ENCODE measurements around the gene RSL24D1. TPM values are rescaled to one million over a fixed set of nuclear protein-coding genes. Genes with fewer than 3 reads are reported as not detected.

The RSL24D1 gene
- total and polyA plus RNA-seq, 2 of the 13 experiments (the other 11 are each of a cell fraction or from before 2014, with no cell fraction given): 58.8 to 100.0 TPM

DNA sequence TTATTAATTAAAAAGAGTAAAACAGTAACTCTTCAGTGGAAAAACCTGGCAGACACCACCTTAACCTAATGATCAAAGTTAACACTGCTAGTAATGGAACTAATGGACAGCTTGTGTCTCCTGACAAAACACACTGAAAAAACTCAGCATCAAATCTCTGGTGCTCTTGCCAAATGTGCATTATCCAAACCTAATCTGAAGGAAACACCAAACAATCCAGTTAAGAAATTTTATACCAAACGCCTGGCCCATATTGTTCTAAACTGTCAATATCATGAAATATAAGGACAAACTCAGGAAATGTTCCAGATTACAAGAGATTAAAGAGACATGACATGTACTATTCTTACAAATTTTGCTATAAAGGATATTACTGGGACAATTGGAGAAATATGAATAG, 10.4 kb downstream of the RSL24D1 start (continued):
- TF ChIP-seq, protein P1, sequence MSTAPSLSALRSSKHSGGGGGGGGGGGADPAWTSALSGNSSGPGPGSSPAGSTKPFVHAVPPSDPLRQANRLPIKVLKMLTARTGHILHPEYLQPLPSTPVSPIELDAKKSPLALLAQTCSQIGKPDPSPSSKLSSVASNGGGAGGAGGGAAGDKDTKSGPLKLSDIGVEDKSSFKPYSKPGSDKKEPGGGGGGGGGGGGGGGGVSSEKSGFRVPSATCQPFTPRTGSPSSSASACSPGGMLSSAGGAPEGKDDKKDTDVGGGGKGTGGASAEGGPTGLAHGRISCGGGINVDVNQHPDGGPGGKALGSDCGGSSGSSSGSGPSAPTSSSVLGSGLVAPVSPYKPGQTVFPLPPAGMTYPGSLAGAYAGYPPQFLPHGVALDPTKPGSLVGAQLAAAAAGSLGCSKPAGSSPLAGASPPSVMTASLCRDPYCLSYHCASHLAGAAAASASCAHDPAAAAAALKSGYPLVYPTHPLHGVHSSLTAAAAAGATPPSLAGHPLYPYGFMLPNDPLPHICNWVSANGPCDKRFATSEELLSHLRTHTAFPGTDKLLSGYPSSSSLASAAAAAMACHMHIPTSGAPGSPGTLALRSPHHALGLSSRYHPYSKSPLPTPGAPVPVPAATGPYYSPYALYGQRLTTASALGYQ (CRISPR knock-in tag; IDR thresholded peaks at IDR 0.05): no peak
- TF ChIP-seq CENPX (CRISPR knock-in tag; IDR thresholded peaks at IDR 0.05) (no peak), ZSCAN25 (CRISPR knock-in tag; IDR thresholded peaks at IDR 0.05) (no peak), ELF3 (CRISPR knock-in tag; IDR thresholded peaks at IDR 0.05) (no peak), SKI (IDR thresholded peaks at IDR 0.05; ENCODE audit: partially characterized antibody) (no peak), SMAD3 (CRISPR knock-in tag; IDR thresholded peaks at IDR 0.05) (no peak)

DNA sequence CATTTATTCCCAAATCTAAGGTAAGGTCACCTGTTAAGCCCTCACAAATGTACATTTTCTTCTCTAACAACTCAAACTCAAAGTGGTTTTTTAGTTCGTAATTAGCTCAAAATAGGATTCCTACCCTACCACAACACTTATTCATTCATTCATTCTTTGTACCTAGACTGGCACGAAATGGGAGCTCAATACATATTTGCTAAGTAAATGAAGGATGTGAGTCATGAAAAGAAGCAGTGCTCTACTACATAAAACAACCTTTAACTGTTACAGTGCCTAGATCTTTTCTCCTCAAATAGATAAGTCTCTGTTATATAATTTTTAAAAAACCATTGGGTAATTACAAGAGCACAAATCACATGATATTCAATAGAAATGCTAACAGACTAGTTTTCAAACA, 13.1 kb downstream of the RSL24D1 start:
- Histone ChIP-seq H3K9me3 (ENCODE audit: low read length) (no peaks in the 10 kb centered on the region), H3K27me3 (ENCODE audit: control insufficient read depth in 1 of 2, insufficient read depth in 2 of 2, low read length in 2 of 2) (no peaks in the 10 kb centered on the region), H2AFZ (ENCODE audit: low read length) (no peak overlapping the region), H3K36me3 (replicated peaks in 1 of 2; ENCODE audit: control insufficient read depth in 1 of 2, insufficient read depth in 2 of 2, low read length in 2 of 2) (peaks cover 11 to 54% of the 10 kb centered on the region in 2 experiments), H3K9ac (ENCODE audit: insufficient read depth, low read depth, low read length) (no peak overlapping the region), H3K79me2 (ENCODE audit: insufficient read depth, low read length) (peaks cover 24% of the 10 kb centered on the region), H3K4me2 (ENCODE audit: low read depth, low read length) (no peak overlapping the region), H4K20me1 (ENCODE audit: insufficient read depth, low read length) (peaks cover 13% of the 10 kb centered on the region; the same call in 1 of the 2 replicates), H3K4me1 (ENCODE audit: insufficient read depth, low read length) (no peaks in the 10 kb centered on the region), H3K4me3 (replicated peaks in 1 of 3; ENCODE audit: insufficient read depth in 1 of 3, low read depth in 2 of 3, low read length in 3 of 3) (no peak overlapping the region), H3K27ac (ENCODE audit: extremely low read length, insufficient read depth, low read length) (no peak overlapping the region)
- DNase-seq (ENCODE audit: low spot score) (no peak), ATAC-seq (no peak), FAIRE-seq (no peak)
- intact Hi-C loops (cut with micrococcal nuclease; ENCODE audit: unreplicated experiment) (no loop called here), in situ Hi-C loops (cut with HindIII; ENCODE audit: extremely low pct_ligation_motif_present, low pct_unique_long_range_greater_than_20kb) (no loop called here)
- BruUV-seq (replicated peaks): no TSS peak
- ChIA-PET CTCF (ENCODE audit: low intra/inter-chr PET ratio, low total read pairs) (no interaction called here), POLR2A (no interaction called here)
- 71% methylated on average over 2 of the region's 2 CpGs for WGBS (ENCODE audit: low lambda C conversion rate)
- TF ChIP-seq MATR3 (CRISPR knock-in tag; IDR thresholded peaks at IDR 0.05) (no peak), GZF1 (CRISPR knock-in tag; IDR thresholded peaks at IDR 0.05) (no peak), ZNF841 (CRISPR knock-in tag; IDR thresholded peaks at IDR 0.05; ENCODE audit: borderline replicate concordance) (no peak), ZNF34 (CRISPR knock-in tag; IDR thresholded peaks at IDR 0.05; ENCODE audit: borderline replicate concordance) (no peak), SP4 (CRISPR knock-in tag; IDR thresholded peaks at IDR 0.05) (no peak), RBM22 (optimal IDR thresholded peaks at IDR 0.05; ENCODE audit: low read length) (no peak), SMYD3 (CRISPR knock-in tag; IDR thresholded peaks at IDR 0.05) (no peak), ZNF543 (CRISPR knock-in tag; IDR thresholded peaks at IDR 0.05) (no peak), ZNF17 (CRISPR knock-in tag; IDR thresholded peaks at IDR 0.05) (no peak), RELA (CRISPR knock-in tag; IDR thresholded peaks at IDR 0.05) (no peak), ZZZ3 (CRISPR knock-in tag; IDR thresholded peaks at IDR 0.05; ENCODE audit: borderline replicate concordance) (no peak)
- TF ChIP-seq, protein P2, sequence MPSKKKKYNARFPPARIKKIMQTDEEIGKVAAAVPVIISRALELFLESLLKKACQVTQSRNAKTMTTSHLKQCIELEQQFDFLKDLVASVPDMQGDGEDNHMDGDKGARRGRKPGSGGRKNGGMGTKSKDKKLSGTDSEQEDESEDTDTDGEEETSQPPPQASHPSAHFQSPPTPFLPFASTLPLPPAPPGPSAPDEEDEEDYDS (CRISPR knock-in tag; IDR thresholded peaks at IDR 0.05): no peak
- TF ChIP-seq, protein P3, sequence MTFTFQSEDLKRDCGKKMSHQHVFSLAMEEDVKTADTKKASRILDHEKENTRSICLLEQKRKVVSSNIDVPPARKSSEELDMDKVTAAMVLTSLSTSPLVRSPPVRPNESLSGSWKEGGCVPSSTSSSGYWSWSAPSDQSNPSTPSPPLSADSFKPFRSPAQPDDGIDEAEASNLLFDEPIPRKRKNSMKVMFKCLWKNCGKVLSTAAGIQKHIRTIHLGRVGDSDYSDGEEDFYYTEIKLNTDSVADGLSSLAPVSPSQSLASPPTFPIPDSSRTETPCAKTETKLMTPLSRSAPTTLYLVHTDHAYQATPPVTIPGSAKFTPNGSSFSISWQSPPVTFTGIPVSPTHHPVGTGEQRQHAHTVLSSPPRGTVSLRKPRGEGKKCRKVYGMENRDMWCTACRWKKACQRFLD (CRISPR knock-in tag; IDR thresholded peaks at IDR 0.05; ENCODE audit: borderline replicate concordance): no peak
- TF ChIP-seq, protein P4, sequence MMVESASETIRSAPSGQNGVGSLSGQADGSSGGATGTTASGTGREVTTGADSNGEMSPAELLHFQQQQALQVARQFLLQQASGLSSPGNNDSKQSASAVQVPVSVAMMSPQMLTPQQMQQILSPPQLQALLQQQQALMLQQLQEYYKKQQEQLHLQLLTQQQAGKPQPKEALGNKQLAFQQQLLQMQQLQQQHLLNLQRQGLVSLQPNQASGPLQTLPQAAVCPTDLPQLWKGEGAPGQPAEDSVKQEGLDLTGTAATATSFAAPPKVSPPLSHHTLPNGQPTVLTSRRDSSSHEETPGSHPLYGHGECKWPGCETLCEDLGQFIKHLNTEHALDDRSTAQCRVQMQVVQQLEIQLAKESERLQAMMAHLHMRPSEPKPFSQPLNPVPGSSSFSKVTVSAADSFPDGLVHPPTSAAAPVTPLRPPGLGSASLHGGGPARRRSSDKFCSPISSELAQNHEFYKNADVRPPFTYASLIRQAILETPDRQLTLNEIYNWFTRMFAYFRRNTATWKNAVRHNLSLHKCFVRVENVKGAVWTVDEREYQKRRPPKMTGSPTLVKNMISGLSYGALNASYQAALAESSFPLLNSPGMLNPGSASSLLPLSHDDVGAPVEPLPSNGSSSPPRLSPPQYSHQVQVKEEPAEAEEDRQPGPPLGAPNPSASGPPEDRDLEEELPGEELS (CRISPR knock-in tag; IDR thresholded peaks at IDR 0.05): no peak

Measured in HepG2 (cell line).